GM18951 (cell line): ENCODE data around the gene PTPRG.

ENCODE experiments used
- POLR2A ChIP-seq: IDR thresholded peaks from 4 replicates; pipeline ENCODE4 v1.6.1; 2011; ENCODE audit warnings: mild to moderate bottlenecking; ENCODE audit not compliant: insufficient read length, insufficient read depth; ENCODE audit errors: extremely low read depth
- in situ Hi-C: fragments of 300-500 bp; cut with MboI; formaldehyde crosslinking; loops from one replicate; pipeline ENCODE4 v1.12.0; 2022; ENCODE audit warnings: low sequenced_read_pairs, mixed read lengths, inconsistent platforms; ENCODE audit not compliant: unreplicated experiment

PTPRG gene

DNA sequence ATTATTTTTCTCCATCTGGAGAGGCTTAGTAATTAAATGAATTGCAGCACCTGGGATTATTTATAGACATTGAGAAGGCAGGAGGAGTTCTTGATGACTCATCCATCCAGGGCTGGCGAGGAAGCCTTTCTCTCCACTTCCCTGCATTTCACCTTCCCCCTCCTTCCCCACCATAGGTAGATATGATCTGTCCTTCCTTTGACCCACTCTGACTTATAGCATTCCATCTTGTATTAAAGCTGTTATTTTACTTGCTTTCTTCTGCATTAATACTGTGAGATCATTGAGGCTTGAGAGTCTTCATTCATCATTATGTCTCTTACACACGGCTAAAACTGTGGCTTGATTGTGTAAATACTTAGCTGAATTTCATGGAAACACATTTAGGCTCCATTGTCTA is 523.2 kb downstream of the PTPRG start:
- TF ChIP-seq POLR2A = no peak
- in situ Hi-C loops = no loop called here

DNA sequence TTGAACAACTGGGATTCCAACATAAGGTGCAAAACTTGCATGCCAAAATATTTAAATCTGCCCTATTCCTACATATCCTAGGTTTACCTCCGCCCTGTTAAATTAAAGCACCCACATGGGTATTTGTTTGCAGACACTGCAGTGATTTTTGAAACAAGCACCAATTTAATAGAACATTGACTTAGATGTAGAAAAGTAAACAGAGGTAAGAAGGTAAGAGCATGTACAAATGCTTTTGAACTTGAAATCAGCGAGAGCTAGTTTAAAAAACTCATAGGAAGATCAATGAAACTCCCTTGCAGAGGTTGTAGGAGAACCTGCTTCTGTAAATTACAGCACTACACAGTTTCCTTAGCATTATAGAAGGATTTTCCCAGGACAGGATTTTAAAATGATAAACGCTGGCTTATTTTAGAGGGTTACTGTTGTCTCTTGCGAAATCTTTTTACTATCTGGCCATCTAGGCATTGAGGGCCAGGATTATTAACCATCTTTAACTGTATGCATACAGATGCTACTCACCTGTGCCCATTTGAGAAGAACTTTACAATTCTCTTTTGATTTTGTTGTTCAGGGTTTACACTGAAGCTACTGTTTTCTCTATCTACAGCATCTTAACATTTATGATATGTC is 527.2 kb downstream of the PTPRG start:
- in situ Hi-C loops = no loop called here
- no peak for TF ChIP-seq POLR2A

DNA sequence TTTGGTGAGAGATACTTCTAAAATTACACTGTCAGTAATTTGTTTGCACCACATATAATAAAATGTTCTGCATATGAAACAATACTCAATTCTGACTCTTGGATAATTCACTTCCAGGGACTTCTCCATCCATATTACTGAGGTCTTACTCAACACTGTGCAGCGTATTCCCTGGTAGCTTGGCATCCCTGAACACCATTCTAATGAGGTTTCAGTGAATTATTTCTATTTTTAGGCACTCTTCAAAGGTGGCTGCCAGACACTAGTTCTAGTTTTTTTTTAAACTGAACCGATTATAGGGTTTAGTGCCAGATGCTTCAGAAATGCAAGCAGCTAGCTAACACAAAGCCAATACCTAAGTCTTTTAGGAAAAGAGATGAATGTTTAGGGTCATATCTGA is 528.7 kb downstream of the PTPRG start:
- no peak for TF ChIP-seq POLR2A
- in situ Hi-C loops = no loop called here

DNA sequence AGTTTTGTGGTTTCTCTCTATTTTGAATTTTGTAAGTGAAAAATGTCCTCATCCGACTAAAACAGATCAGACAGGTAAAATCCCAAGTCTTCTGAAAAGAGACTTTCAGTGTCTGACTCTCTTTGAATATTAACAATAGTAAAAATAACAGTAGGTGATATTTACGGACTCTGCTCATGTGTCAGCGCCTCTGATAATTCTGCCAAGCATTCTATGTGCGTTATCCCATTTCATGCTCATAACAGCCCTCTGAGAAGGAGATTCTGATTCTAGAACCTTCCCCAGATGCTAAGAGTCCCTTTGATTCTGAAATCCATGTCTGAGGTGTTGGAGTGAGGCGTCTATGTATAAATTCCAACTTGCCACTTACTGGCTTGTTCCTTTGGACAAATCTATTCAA is 529.1 kb downstream of the PTPRG start:
- in situ Hi-C loops = no loop called here
- no peak for TF ChIP-seq POLR2A

DNA sequence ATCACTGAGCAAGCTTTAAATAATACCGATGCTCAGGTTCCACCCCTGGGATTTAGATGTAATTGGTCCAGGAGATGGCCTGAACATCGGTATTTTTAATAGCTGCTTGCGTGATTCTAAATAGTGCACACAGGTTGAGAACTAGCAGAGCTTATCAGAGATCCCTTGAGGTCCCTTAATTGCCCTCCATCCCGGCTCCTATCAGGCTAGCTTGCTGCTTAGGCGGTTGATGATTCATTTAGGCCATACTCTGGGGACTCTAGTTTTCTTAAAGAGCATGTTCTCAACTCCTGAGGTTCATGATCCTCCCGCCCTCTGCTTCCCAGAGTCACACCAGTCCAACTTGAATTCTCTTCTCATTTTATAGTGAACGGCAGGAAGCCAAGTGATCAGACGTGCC is 531.7 kb downstream of the PTPRG start:
- no peak for TF ChIP-seq POLR2A
- in situ Hi-C loops = no loop called here

DNA sequence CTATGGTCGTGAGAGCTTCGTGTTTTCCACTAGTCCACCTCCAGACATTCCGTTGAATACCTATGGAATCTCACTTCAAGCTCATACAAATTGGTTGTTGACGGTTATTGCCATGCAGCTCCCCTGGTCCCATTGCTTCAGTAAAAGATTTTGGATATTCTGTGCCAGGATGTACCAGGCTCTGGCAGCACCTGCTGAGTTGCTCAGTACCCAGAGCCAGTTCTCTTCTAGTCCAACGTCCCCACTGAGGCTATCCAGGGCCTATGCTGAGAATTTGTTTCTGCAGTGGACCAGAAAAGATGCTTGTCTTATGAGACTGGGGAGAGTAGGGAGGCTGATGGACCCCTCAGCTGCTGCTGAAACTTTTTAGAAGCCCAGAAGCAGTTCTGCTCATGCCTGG is 533.1 kb downstream of the PTPRG start:
- TF ChIP-seq POLR2A = no peak
- in situ Hi-C loops = no loop called here

DNA sequence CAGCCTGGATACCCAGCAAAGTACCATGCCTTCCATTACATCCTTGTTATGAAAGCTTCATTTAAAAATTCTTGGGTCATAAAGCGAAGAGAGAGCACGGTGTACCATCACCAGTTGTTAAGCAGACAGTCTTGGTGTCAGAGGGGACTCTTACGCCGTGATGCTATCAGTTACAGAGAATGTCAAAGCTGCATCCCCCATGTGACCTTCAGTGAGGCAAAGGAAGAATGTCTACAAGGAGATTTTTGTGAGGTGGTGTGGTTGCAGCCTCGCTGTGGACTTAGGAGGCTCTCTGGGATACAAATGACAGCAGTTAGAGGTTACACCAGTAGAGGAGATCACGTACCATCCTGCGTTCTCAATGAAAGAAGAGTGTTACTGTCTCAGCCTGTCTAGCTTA is 533.7 kb downstream of the PTPRG start:
- in situ Hi-C loops = no loop called here
- no peak for TF ChIP-seq POLR2A

DNA sequence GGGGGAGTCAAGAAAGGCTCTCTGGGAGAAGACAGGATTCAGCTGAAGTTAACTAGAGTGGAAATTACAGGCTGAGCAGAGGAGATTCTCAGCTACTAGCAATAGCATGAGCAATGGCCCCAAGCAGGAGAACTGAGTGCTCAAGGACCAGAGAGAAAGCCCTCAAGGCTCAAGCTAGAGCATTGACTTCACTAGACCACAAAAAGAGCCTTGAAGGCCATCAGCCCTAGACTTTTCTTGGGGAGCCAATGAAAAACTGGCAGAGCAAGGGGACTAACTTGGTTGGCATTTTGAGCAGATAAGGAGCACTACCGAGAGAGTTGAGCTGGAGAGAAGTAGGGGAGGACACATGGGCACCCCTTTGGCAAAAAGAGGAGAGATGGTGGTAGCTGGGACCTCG is 534.4 kb downstream of the PTPRG start:
- in situ Hi-C loops = no loop called here
- no peak for TF ChIP-seq POLR2A

DNA sequence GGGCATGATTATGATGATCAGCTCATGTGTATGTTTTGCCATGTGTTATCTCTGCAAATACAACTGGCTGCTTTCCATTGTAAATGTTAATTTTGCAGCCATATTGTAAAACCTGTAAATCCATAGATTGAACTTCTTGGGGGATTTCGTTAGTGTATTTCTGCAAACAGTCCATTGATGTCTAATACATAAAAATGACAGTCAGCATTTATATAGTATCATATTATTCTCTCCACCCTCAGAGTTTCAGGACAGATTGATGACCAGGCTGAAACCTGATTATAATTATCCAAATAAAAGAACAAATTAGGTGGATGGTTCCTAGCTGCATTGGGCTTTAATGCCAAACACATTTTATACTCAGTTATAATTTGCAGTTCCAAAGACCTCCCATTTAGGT is 535.1 kb downstream of the PTPRG start:
- in situ Hi-C loops = no loop called here
- no peak for TF ChIP-seq POLR2A

DNA sequence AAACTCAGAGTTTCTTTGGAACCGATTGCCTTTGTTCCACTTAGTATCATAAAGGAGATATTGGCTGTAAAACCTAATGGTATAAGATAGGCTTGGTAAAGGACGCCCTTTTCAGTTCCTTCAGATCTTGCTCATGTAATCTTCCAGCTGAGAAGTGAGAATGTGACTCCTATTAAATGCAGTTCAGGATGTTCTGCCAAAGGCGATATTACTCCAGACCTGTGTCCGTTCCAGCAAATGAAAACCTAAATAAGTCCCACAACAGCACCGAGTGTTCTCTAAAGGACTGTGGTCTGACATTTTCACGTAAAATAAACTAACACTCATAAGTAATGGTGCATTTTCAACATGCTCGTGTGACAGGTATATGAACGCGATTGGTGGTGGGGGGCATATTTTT is 535.8 kb downstream of the PTPRG start:
- in situ Hi-C loops = no loop called here
- no peak for TF ChIP-seq POLR2A

DNA sequence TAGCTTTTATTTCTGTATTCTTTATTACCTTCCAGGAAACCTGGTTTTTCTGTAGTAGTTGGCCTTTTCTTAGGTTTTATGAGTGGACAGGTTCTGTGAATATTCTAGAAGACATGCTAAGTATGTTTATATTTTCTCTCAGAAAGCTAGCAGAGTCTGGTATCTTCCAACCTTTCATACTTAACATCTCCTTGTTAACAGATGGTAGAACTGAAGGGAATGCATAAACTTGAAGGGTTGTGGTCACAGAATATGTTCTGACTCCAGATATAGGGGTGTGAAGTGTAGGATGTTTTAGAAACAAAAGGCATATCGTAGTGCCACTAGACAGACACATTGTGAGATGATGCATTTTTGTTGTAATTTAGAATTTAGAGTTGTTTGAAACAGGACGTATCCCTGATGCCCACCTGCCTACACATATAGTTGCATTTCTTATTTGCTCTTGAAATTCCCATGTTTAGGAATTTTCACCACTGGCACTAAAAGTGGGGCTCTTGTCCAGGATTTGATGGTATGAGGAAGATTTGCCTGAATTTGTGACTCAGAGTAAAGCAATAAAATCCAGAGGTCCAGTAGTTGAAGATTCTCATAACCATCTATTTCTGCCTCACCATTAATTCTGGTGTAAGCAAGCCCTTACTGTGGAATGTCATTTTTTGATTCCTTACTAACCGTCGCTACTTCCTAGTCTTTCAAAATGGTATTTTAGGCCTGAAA is 537.4 kb downstream of the PTPRG start:
- in situ Hi-C loops = no loop called here
- no peak for TF ChIP-seq POLR2A

DNA sequence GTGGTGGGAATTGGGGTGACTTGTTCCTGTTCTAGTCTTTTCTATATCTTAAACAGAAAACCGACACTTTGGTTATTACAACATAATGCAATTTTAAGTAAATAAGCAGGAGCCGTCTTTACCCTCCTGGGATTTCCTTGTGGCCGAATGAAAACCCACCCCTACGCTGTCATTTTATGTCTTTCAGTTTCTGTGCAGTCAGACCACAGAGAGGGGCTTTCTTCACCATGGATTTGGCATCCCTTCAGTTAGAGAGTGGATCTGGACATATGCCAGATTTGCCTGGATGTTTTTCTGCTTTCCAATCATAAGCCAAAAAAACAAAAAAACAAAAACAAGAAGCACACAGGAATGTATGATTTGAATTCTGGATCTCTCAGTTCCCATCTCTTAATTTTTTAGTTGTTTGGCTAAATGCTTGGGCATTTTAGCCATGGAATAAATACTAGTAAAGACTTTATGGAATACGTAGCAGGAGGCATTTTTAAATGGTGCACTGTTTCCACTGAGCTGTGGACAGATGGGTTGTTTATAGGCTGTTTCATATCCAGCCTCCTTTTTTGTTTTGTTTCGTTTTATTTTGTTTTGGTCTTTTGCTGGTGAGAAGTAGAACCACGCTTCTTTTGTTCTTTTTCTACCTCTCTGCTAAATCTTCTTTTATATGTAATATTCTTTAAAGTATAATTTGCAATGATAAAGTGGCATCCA is 539.1 kb downstream of the PTPRG start:
- in situ Hi-C loops = no loop called here

DNA sequence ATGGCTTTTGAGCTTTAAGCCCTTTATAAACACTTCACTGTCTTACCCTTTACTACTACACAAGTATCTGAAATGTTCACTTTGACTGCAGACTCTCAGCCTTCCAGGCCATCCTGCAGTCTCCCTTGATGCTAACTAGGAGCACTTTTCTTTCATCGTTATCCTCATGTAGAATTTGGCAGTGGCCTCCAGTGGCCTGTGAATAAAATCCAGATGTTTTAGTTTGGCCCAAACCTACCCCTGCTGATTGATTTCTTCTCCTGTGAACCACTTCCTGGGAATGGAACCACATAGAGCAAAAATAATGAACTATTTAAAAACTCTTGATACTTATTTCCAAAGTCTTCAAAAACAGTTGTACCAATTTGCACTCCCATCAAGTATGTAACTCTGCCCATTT is 540.1 kb downstream of the PTPRG start:
- TF ChIP-seq POLR2A = no peak
- in situ Hi-C loops = no loop called here

More for the DNA sequence above, 539.1 kb downstream of the PTPRG start:
- TF ChIP-seq POLR2A = no peak

DNA sequence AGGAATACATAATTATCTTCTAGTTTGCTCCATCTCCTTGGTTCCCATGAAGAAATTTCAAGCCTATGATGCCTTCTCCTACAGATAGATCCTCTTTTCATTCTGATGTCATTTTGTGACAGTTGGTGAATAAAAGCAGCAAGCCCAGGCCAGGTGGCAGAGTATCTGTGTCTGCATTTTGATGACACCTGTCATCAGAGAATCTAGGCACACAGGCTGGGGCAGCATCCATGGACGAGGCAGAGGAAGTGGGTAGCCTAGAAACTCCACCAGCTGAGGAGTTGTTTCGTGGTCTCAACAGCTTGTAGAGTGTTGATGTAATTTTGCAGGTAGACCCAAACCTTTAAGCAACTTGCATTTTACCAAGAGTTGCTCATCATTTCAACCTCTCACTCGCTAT is 542.2 kb downstream of the PTPRG start:
- TF ChIP-seq POLR2A = no peak
- in situ Hi-C loops = no loop called here
